Astrocyte of the spinal cord (primary cell): ENCODE measurements around the gene NAA80.

Experiments used
- DNase-seq: peaks from one replicate; pipeline ENCODE4 v3.0.0; 2011; ENCODE audit warnings: low read depth, low spot score
- H3K4me3 ChIP-seq: 2 replicates; pipeline ENCODE4 v1.5.1; 2011; ENCODE audit warnings: low read depth, mild to moderate bottlenecking, low read length, moderate library complexity
- CTCF ChIP-seq: IDR thresholded peaks from 2 replicates; pipeline ENCODE4 v1.5.1; 2012; ENCODE audit warnings: low read depth, mild to moderate bottlenecking, low read length, inconsistent platforms
- in situ Hi-C: cut with HindIII; loops from 2 replicates; pipeline ENCODE4 v1.10.0; 2017; ENCODE audit warnings: low sequenced_read_pairs

NAA80 gene

GRCh38 chr3:50256978-50257890 is 42.0 kb downstream of the NAA80 start:
- peak; percentile 70 for TF ChIP-seq CTCF
- in situ Hi-C loops = no loop called here
- H3K4me3 ChIP-seq = no peak overlapping the region
- DNase-seq = peak; percentile 50

GRCh38 chr3:50255251-50255615 is 44.0 kb downstream of the NAA80 start:
- DNase-seq = no peak
- in situ Hi-C loops = no loop called here
- no peak for TF ChIP-seq CTCF
- no peak overlapping the region for H3K4me3 ChIP-seq

- peak; percentile 48 for DNase-seq
- H3K4me3 ChIP-seq = no peak overlapping the region
- in situ Hi-C loops = no loop called here
- TF ChIP-seq CTCF = no peak
These were observed 44.5 kb downstream of the NAA80 start for GRCh38 chr3:50254577-50255250.

GRCh38 chr3:50251220-50251619 is 48.0 kb downstream of the NAA80 start:
- H3K4me3 ChIP-seq = no peak overlapping the region
- in situ Hi-C loops = no loop called here
- TF ChIP-seq CTCF = no peak
- peak; percentile 89 for DNase-seq

- no peak for DNase-seq
- TF ChIP-seq CTCF = no peak
- no peak overlapping the region for H3K4me3 ChIP-seq
- in situ Hi-C loops = no loop called here
These were observed 48.7 kb downstream of the NAA80 start for GRCh38 chr3:50250514-50250913.

GRCh38 chr3:50249457-50249856 is 49.7 kb downstream of the NAA80 start:
- no peak for TF ChIP-seq CTCF
- in situ Hi-C loops = no loop called here
- DNase-seq = no peak
- no peak overlapping the region for H3K4me3 ChIP-seq
